H9 (cell line): ENCODE data around the gene HECTD3. TPM values are rescaled to one million over a fixed set of nuclear protein-coding genes. Genes with fewer than 3 reads are reported as not detected.

Experiments
- DNase-seq: peaks from one replicate; pipeline ENCODE4 v3.0.0-alpha.2; 2017
- H2AFZ ChIP-seq: one replicate; pipeline ENCODE4 v1.6.1; 2013; ENCODE audit warnings: mild to moderate bottlenecking, low read length, control low read depth, moderate library complexity
- H2AK5ac ChIP-seq: 2 replicates; pipeline ENCODE4 v1.6.1; 2013; ENCODE audit warnings: low read length, control low read depth, mixed read lengths; ENCODE audit not compliant: insufficient read length
- H2BK120ac ChIP-seq: one replicate; pipeline ENCODE4 v1.6.1; 2013; ENCODE audit warnings: low read depth, mild to moderate bottlenecking, low read length, control low read depth, inconsistent platforms; ENCODE audit not compliant: poor library complexity, severe bottlenecking
- H2BK12ac ChIP-seq: 2 replicates; pipeline ENCODE4 v1.6.1; 2013; ENCODE audit warnings: low read length, control low read depth, mixed read lengths, low read depth; ENCODE audit not compliant: insufficient read length
- H2BK15ac ChIP-seq: 2 replicates; pipeline ENCODE4 v1.6.1; 2013; ENCODE audit warnings: low read depth, low read length, control low read depth
- H2BK20ac ChIP-seq: one replicate; pipeline ENCODE4 v1.6.1; 2013; ENCODE audit warnings: low read depth, mild to moderate bottlenecking, low read length, control low read depth, inconsistent platforms; ENCODE audit not compliant: poor library complexity, severe bottlenecking
- H2BK5ac ChIP-seq: 2 replicates; pipeline ENCODE4 v1.6.1; 2013; ENCODE audit warnings: low read length, control low read depth, mixed read lengths; ENCODE audit not compliant: insufficient read length
- H3K14ac ChIP-seq: 2 replicates; pipeline ENCODE4 v1.6.1; 2013; ENCODE audit warnings: low read length, control low read depth; ENCODE audit not compliant: insufficient read depth
- H3K18ac ChIP-seq: 2 replicates; pipeline ENCODE4 v1.6.1; 2013; ENCODE audit warnings: low read depth, mild to moderate bottlenecking, mixed read lengths, low read length, control low read depth; ENCODE audit not compliant: insufficient read length
- H3K23ac ChIP-seq: 2 replicates; pipeline ENCODE4 v1.6.1; 2013; ENCODE audit warnings: low read length, control low read depth, mixed read lengths, low read depth; ENCODE audit not compliant: insufficient read length
- H3K23me2 ChIP-seq: 2 replicates; pipeline ENCODE4 v1.6.1; 2013; ENCODE audit warnings: low read depth, mild to moderate bottlenecking, mixed read lengths, low read length, control low read depth; ENCODE audit not compliant: insufficient read length, poor library complexity, severe bottlenecking
- H3K27ac ChIP-seq: 2 replicates; pipeline ENCODE4 v1.5.1; 2013; ENCODE audit warnings: low read length, control low read depth, mixed read lengths, low read depth; ENCODE audit not compliant: insufficient read length
- H3K27me3 ChIP-seq: 2 replicates; pipeline ENCODE4 v1.6.1; 2013; ENCODE audit warnings: low read length, control low read depth, inconsistent platforms; ENCODE audit not compliant: insufficient read depth
- H3K4ac ChIP-seq: 2 replicates; pipeline ENCODE4 v1.6.1; 2013; ENCODE audit warnings: low read depth, mild to moderate bottlenecking, control low read depth, inconsistent platforms, low read length, moderate library complexity
- H3K4me1 ChIP-seq: 2 replicates; pipeline ENCODE4 v1.6.1; 2013; ENCODE audit warnings: low read length, control low read depth, inconsistent platforms; ENCODE audit not compliant: insufficient read depth
- H3K4me2 ChIP-seq: 2 replicates; pipeline ENCODE4 v1.6.1; 2013; ENCODE audit warnings: low read length, control low read depth, mixed read lengths; ENCODE audit not compliant: insufficient read length, insufficient read depth
- H3K56ac ChIP-seq: 2 replicates; pipeline ENCODE4 v1.6.1; 2013; ENCODE audit warnings: low read depth, mild to moderate bottlenecking, mixed read lengths, low read length, control low read depth; ENCODE audit not compliant: insufficient read length
- H3K79me1 ChIP-seq: 2 replicates; pipeline ENCODE4 v1.6.1; 2013; ENCODE audit warnings: low read depth, mild to moderate bottlenecking, moderate library complexity, low read length, control low read depth, inconsistent platforms; ENCODE audit not compliant: insufficient read depth, poor library complexity, severe bottlenecking
- H3K79me2 ChIP-seq: 2 replicates; pipeline ENCODE4 v1.6.1; 2013; ENCODE audit warnings: low read length, control low read depth, inconsistent platforms; ENCODE audit not compliant: insufficient read depth
- H3K9ac ChIP-seq: 2 replicates; pipeline ENCODE4 v1.6.1; 2013; ENCODE audit warnings: low read length, control low read depth, mixed read lengths; ENCODE audit not compliant: insufficient read length; ENCODE audit errors: extremely low read depth
- H3K9me3 ChIP-seq: one replicate; pipeline ENCODE4 v1.6.1; 2013; ENCODE audit warnings: low read depth, low read length, inconsistent platforms; ENCODE audit not compliant: control insufficient read depth
- H3T11ph ChIP-seq: one replicate; pipeline ENCODE4 v1.6.1; 2013; ENCODE audit warnings: mild to moderate bottlenecking, low read length, control low read depth, inconsistent platforms
- H4K20me1 ChIP-seq: one replicate; pipeline ENCODE4 v1.6.1; 2013; ENCODE audit not compliant: control insufficient read depth, insufficient read length, insufficient read depth
- H4K5ac ChIP-seq: 2 replicates; pipeline ENCODE4 v1.6.1; 2013; ENCODE audit warnings: low read depth, mild to moderate bottlenecking, mixed read lengths, low read length, control low read depth; ENCODE audit not compliant: insufficient read length
- H4K8ac ChIP-seq: replicated peaks from 2 replicates; pipeline ENCODE4 v1.6.1; 2013; ENCODE audit warnings: low read length, control low read depth, mixed read lengths, low read depth; ENCODE audit not compliant: insufficient read length
- H4K91ac ChIP-seq: 2 replicates; pipeline ENCODE4 v1.6.1; 2013; ENCODE audit warnings: low read depth, mild to moderate bottlenecking, moderate library complexity, mixed read lengths, low read length, control low read depth; ENCODE audit not compliant: insufficient read length
- H3K27ac Mint-ChIP-seq, 3 experiments: 2 replicates in 2 of 3; 3 replicates in 1 of 3; pipeline ENCODE4 v1.8.0; 2020 to 2021; ENCODE audit warnings: mixed read lengths in 3 of 3, mild to moderate bottlenecking in 1 of 3, moderate library complexity in 1 of 3
- H3K27me3 Mint-ChIP-seq: 2 replicates; pipeline ENCODE4 v1.8.0; 2021; ENCODE audit warnings: low read depth, mild to moderate bottlenecking, moderate library complexity, mixed read lengths
- H3K36me3 Mint-ChIP-seq, 3 experiments: 2 replicates in 2 of 3; 3 replicates in 1 of 3; pipeline ENCODE4 v1.8.0; 2020 to 2021; ENCODE audit warnings: low read depth in 3 of 3, mixed read lengths in 3 of 3; ENCODE audit not compliant: insufficient read depth in 1 of 3
- H3K4me1 Mint-ChIP-seq, 2 experiments: 2 replicates each; pipeline ENCODE4 v1.8.0; 2020; ENCODE audit warnings: mixed read lengths in 2 of 2
- H3K4me3 Mint-ChIP-seq, 2 experiments: 2 replicates in 1 of 2; 3 replicates in 1 of 2; pipeline ENCODE4 v1.8.0; 2020 to 2021; ENCODE audit warnings: mild to moderate bottlenecking in 2 of 2, mixed read lengths in 2 of 2, moderate library complexity in 1 of 2
- H3K9me3 Mint-ChIP-seq, 2 experiments: 2 replicates in 1 of 2; 3 replicates in 1 of 2; pipeline ENCODE4 v1.8.0; 2020; ENCODE audit warnings: mild to moderate bottlenecking in 2 of 2, mixed read lengths in 2 of 2, moderate library complexity in 1 of 2
- CTCF ChIP-seq: fragments of 200-600 bp; sonication (generic); conservative IDR thresholded peaks from 3 replicates; pipeline ENCODE4 v1.8.0; 2021; ENCODE audit warnings: antibody characterized with exemption, mild to moderate bottlenecking
- WGBS: extraction: QIAGEN DNeasy Blood & Tissue Kit; methylation state at CpG from one replicate; pipeline ENCODE4 v1.1.7; 2013; ENCODE audit warnings: missing lambda C conversion rate, low lambda C conversion rate, mixed read lengths; ENCODE audit not compliant: insufficient read length; ENCODE audit errors: extremely low coverage; 5-methylcytosine and 5-hydroxymethylcytosine counted together
- total RNA-seq: library from RNA; stranded (reverse); gene quantifications from 2 replicates; pipeline ENCODE4 v1.2.1, GENCODE V29; 2021

The HECTD3 gene
- total RNA-seq, 1 experiment from 2014 or later = 36.0 TPM

- H3K79me1 ChIP-seq = no peaks in the 10 kb centered on the region
- no peak overlapping the region for H3K27ac Mint-ChIP-seq
- no peak overlapping the region for H3K23ac ChIP-seq
- H2AK5ac ChIP-seq = no peak overlapping the region
- no peak overlapping the region for H2AFZ ChIP-seq
- H2BK12ac ChIP-seq = no peak overlapping the region
- no peak overlapping the region for H3K9ac ChIP-seq
- H3T11ph ChIP-seq = no peak overlapping the region
- H3K4me1 Mint-ChIP-seq = peaks cover 14% of the 10 kb centered on the region in 2 experiments
- H3K14ac ChIP-seq = no peak overlapping the region
- H2BK20ac ChIP-seq = no peak overlapping the region
- no peak overlapping the region for H3K4ac ChIP-seq
- no peaks in the 10 kb centered on the region for H3K79me2 ChIP-seq
- H3K4me2 ChIP-seq = no peak overlapping the region
- no peak overlapping the region for H3K18ac ChIP-seq
- WGBS = no CpG with 5 or more reads among the region's 11 CpGs
- H3K27ac ChIP-seq = no peak overlapping the region
- H4K91ac ChIP-seq = no peak overlapping the region
- no peak for DNase-seq
- peaks cover 4% of the 10 kb centered on the region for H3K4me1 ChIP-seq
- peaks cover 11% of the 10 kb centered on the region for H3K23me2 ChIP-seq
- H2BK15ac ChIP-seq = no peak overlapping the region
- H3K9me3 ChIP-seq = no peaks in the 10 kb centered on the region
- H3K56ac ChIP-seq = no peak overlapping the region
- H4K8ac ChIP-seq = no peak overlapping the region
- no peak overlapping the region for H3K4me3 Mint-ChIP-seq
- H3K27me3 ChIP-seq = no peaks in the 10 kb centered on the region
- H2BK120ac ChIP-seq = no peak overlapping the region
- no peak overlapping the region for H2BK5ac ChIP-seq
- TF ChIP-seq CTCF = no peak
- H4K20me1 ChIP-seq = no peaks in the 10 kb centered on the region
- H4K5ac ChIP-seq = no peak overlapping the region
- H3K9me3 Mint-ChIP-seq = no peaks in the 10 kb centered on the region
- peaks cover 7 to 71% (median 45%) of the 10 kb centered on the region in 3 experiments for H3K36me3 Mint-ChIP-seq
- no peaks in the 10 kb centered on the region; the same call in 1 of the 2 replicates for H3K27me3 Mint-ChIP-seq
These were observed 3.8 kb downstream of the HECTD3 start for GRCh38 chr1:45007311-45007710.
